ENCODE results near the gene GRIK2. TPM values are rescaled to one million over a fixed set of nuclear protein-coding genes. Genes with fewer than 3 reads are reported as not detected.

Gene GRIK2
- total and polyA plus RNA-seq, 2 of the 4 experiments (the other 2 are of a cell fraction): 8.2 to 15.2 TPM

GRCh38 chr6:101605426-101605825 lies 211.9 kb downstream of the GRIK2 start:
- intact Hi-C loops (cut with micrococcal nuclease): no loop called here
- no peak overlapping the region for H3K27ac ChIP-seq (ENCODE audit: insufficient read depth, low read length)
- TF ChIP-seq SMC3 (IDR thresholded peaks at IDR 0.05; ENCODE audit: low read depth, low read length) (no peak), CTCF (conservative IDR thresholded peaks at IDR 0.05; ENCODE audit: low read depth, low read length) (no peak), MAZ (IDR thresholded peaks at IDR 0.05; ENCODE audit: borderline replicate concordance, low read depth, low read length) (no peak), POLR2A (IDR thresholded peaks at IDR 0.05; ENCODE audit: low read depth, low read length) (no peak), RAD21 (IDR thresholded peaks at IDR 0.05; ENCODE audit: low read length) (no peak), NFE2L2 (IDR thresholded peaks at IDR 0.05; ENCODE audit: low read depth, low read length) (no peak)
- no peaks in the 10 kb centered on the region for H3K36me3 ChIP-seq (ENCODE audit: control insufficient read depth, insufficient read depth, low read length)
- H3K9me3 ChIP-seq (ENCODE audit: control insufficient read depth, insufficient read depth, low read length): no peaks in the 10 kb centered on the region
- ChIA-PET CTCF (interaction anchor here (0.5 kb wide), 1 partner anchor 490 kb away, joined by 3 read pairs; no protein-coding TSS in a partner anchor), POLR2A (ENCODE audit: unreplicated experiment) (no interaction called here)
- no peak overlapping the region for H3K9ac ChIP-seq (ENCODE audit: low read depth, low read length)
- dilution Hi-C loops (cut with HindIII; ENCODE audit: low sequenced_read_pairs, unreplicated experiment): no loop called here
- ATAC-seq (ENCODE audit: low read depth): no peak
- in situ Hi-C loops (cut with MboI; ENCODE audit: low sequenced_read_pairs): no loop called here
- H3K4ac ChIP-seq (ENCODE audit: low read depth, low read length): no peak overlapping the region
- H3K4me1 ChIP-seq (ENCODE audit: control insufficient read depth, insufficient read depth, low read length): peaks cover 2% of the 10 kb centered on the region; the same call in 1 of the 2 replicates
- H3K4me3 ChIP-seq (ENCODE audit: insufficient read depth, low read depth, low read length): no peak overlapping the region
- H4K5ac ChIP-seq (ENCODE audit: low read depth, low read length): no peak overlapping the region
- no peak for DNase-seq
- H3K27me3 ChIP-seq (ENCODE audit: control insufficient read depth, insufficient read depth, low read length): no peaks in the 10 kb centered on the region
- no peak overlapping the region for H3K56ac ChIP-seq (ENCODE audit: extremely low read depth, insufficient read depth, low read length)
- H4K8ac ChIP-seq (ENCODE audit: low read depth in 2 of 2, low read length in 2 of 2): no peak overlapping the region
- no peaks in the 10 kb centered on the region for H3K9me1 ChIP-seq (ENCODE audit: insufficient read depth, low read length)
- H4K91ac ChIP-seq (ENCODE audit: insufficient read depth, low read depth, low read length): no peak overlapping the region
- H2AFZ ChIP-seq (replicated peaks; ENCODE audit: low read length, poor library complexity): no peak overlapping the region
- no peak overlapping the region for H3K18ac ChIP-seq (ENCODE audit: low read depth, low read length)
- no peak overlapping the region for H2BK5ac ChIP-seq (ENCODE audit: low read depth, low read length, poor library complexity, severe bottlenecking)
- no TSS peak for BruUV-seq (replicated peaks)
- H3K14ac ChIP-seq (replicated peaks; ENCODE audit: low read depth, low read length): no peak overlapping the region
- WGBS, 2 experiments (ENCODE audit: extremely low coverage in 2 of 2, insufficient read length in 1 of 2): no CpG with 5 or more reads among the region's 5 CpGs
- H3K23ac ChIP-seq (ENCODE audit: low read depth, low read length): no peak overlapping the region
- H4K20me1 ChIP-seq (ENCODE audit: insufficient read depth, low read length): no peaks in the 10 kb centered on the region
- H2BK15ac ChIP-seq (ENCODE audit: low read depth, low read length): no peak overlapping the region
- H2AK5ac ChIP-seq (ENCODE audit: low read depth, low read length): no peak overlapping the region
- no peak overlapping the region for H2BK20ac ChIP-seq (ENCODE audit: low read depth, low read length)
- no peak overlapping the region for H2BK120ac ChIP-seq (ENCODE audit: low read depth, low read length)
- no peak overlapping the region for H2AK9ac ChIP-seq (replicated peaks; ENCODE audit: low read depth, low read length, poor library complexity)
- H3K4me2 ChIP-seq (ENCODE audit: low read depth, low read length): no peak overlapping the region
- H3K79me1 ChIP-seq (ENCODE audit: low read depth in 1 of 2, low read length in 2 of 2): no peaks in the 10 kb centered on the region

Measured in IMR-90 (cell line).